SK-N-SH treated with all-trans-retinoic acid at 6 μM for 48 hours (cell line): Measurements from ENCODE around the gene PLPP3.

Experiments used
- ARNTL ChIP-seq: fragments of 450-650 bp; formaldehyde crosslinking; IDR thresholded peaks from 2 replicates; pipeline ENCODE4 v1.5.0; 2020; ENCODE audit warnings: low read depth, mild to moderate bottlenecking, moderate library complexity, borderline replicate concordance
- BACH2 ChIP-seq: fragments of 250-450 bp; sonication (Bioruptor Pico); IDR thresholded peaks from 2 replicates; pipeline ENCODE4 v1.9.0; 2021; ENCODE audit warnings: mild to moderate bottlenecking, borderline replicate concordance
- CREB5 ChIP-seq: fragments of 250-450 bp; sonication (Bioruptor Pico); IDR thresholded peaks from 2 replicates; pipeline ENCODE4 v1.5.1; 2020; ENCODE audit warnings: low read depth, mild to moderate bottlenecking, moderate library complexity
- GLIS3 ChIP-seq: fragments of 250-450 bp; sonication (Bioruptor Pico); IDR thresholded peaks from 2 replicates; pipeline ENCODE4 v1.5.0; 2020; ENCODE audit warnings: mild to moderate bottlenecking, moderate library complexity
- ISL1 ChIP-seq: fragments of 250-450 bp; sonication (Bioruptor Pico); IDR thresholded peaks from 2 replicates; pipeline ENCODE4 v2.1.2; 2022; ENCODE audit warnings: mild to moderate bottlenecking, moderate library complexity
- PATZ1 ChIP-seq: fragments of 250-450 bp; sonication (Bioruptor Pico); IDR thresholded peaks from 2 replicates; pipeline ENCODE4 v1.8.0; 2020; ENCODE audit warnings: mild to moderate bottlenecking, moderate library complexity, borderline replicate concordance
- POU6F1 ChIP-seq: fragments of 250-450 bp; sonication (Bioruptor Pico); IDR thresholded peaks from 2 replicates; pipeline ENCODE4 v1.8.0; 2021; ENCODE audit warnings: low read depth, mild to moderate bottlenecking, moderate library complexity, borderline replicate concordance
- RARB ChIP-seq: fragments of 250-450 bp; sonication (Bioruptor Pico); IDR thresholded peaks from 2 replicates; pipeline ENCODE4 v1.8.0; 2021; ENCODE audit warnings: mild to moderate bottlenecking, moderate library complexity
- SNAI2 ChIP-seq: fragments of 250-450 bp; sonication (Bioruptor Pico); IDR thresholded peaks from 2 replicates; pipeline ENCODE4 v1.5.0; 2020; ENCODE audit warnings: mild to moderate bottlenecking, moderate library complexity
- ZFP30 ChIP-seq: fragments of 450-650 bp; formaldehyde crosslinking; IDR thresholded peaks from 2 replicates; pipeline ENCODE4 v1.5.0; 2022; ENCODE audit warnings: mild to moderate bottlenecking, moderate library complexity
- ZNF565 ChIP-seq: fragments of 450-650 bp; formaldehyde crosslinking; conservative IDR thresholded peaks from 2 replicates; pipeline ENCODE4 v1.5.0; 2020; ENCODE audit warnings: low read depth, mild to moderate bottlenecking, moderate library complexity

- TF ChIP-seq GLIS3 (CRISPR knock-in tag): no peak
- TF ChIP-seq PATZ1 (CRISPR knock-in tag): no peak
- TF ChIP-seq ARNTL (CRISPR knock-in tag): no peak
- TF ChIP-seq CREB5 (CRISPR knock-in tag): no peak
- TF ChIP-seq ZNF565 (CRISPR knock-in tag): no peak
- TF ChIP-seq RARB: no peak
- TF ChIP-seq BACH2 (CRISPR knock-in tag): no peak
- no peak for TF ChIP-seq ZFP30 (CRISPR knock-in tag)
- TF ChIP-seq ISL1: no peak
- TF ChIP-seq POU6F1 (CRISPR knock-in tag): no peak
- TF ChIP-seq SNAI2: no peak
These were observed 77.5 kb downstream of the PLPP3 start for GRCh38 chr1:56501888-56502287.
